K562 (cell line): ENCODE results near the gene LLGL2. TPM values are rescaled to one million over a fixed set of nuclear protein-coding genes. Genes with fewer than 3 reads are reported as not detected.
A peak's percentile ranks its signal among the peaks of the same experiment; 100 is the strongest.

ENCODE experiments used
- BMI1 ChIP-seq: fragments of 150-350 bp; IDR thresholded peaks from 2 replicates; pipeline ENCODE4 v1.6.1; 2014; ENCODE audit warnings: low read length
- CHD1 ChIP-seq: fragments of 200-600 bp; sonication (generic); IDR thresholded peaks from one replicate; pipeline ENCODE4 v1.6.1; 2012; ENCODE audit warnings: mild to moderate bottlenecking, moderate library complexity, low read length, inconsistent platforms
- FOXK2 ChIP-seq, 2 experiments: fragments of 450-650 bp; IDR thresholded peaks in 1 of 2; conservative IDR thresholded peaks in 1 of 2; 2 replicates each; pipeline ENCODE4 v1.6.1; 2016; ENCODE audit warnings: low read depth in 2 of 2, mild to moderate bottlenecking in 1 of 2
- GTF2F1 ChIP-seq: IDR thresholded peaks from 2 replicates; pipeline ENCODE4 v1.6.1; 2011; ENCODE audit warnings: low read depth, low read length, improper control_type of control experiment
- HDAC3 ChIP-seq: fragments of 450-650 bp; IDR thresholded peaks from 2 replicates; pipeline ENCODE4 v1.6.1; 2018; ENCODE audit warnings: borderline replicate concordance, mild to moderate bottlenecking, moderate library complexity; ENCODE audit not compliant: partially characterized antibody
- HDAC8 ChIP-seq: fragments of 450-650 bp; IDR thresholded peaks from 2 replicates; pipeline ENCODE4 v1.6.1; 2016; ENCODE audit warnings: mild to moderate bottlenecking, missing genetic modification characterization, moderate library complexity, missing compliant biosample characterization
- KDM1A ChIP-seq, 2 experiments: fragments of 450-650 bp; IDR thresholded peaks; 2 replicates each; pipeline ENCODE4 v1.6.1; 2016; ENCODE audit warnings: mild to moderate bottlenecking in 2 of 2
- NFE2 ChIP-seq: IDR thresholded peaks from 2 replicates; pipeline ENCODE4 v1.6.1; 2014; ENCODE audit warnings: antibody characterized with exemption, low read depth
- POLR2H ChIP-seq: IDR thresholded peaks from 2 replicates; pipeline ENCODE4 v1.6.1; 2016; ENCODE audit warnings: missing genetic modification characterization, low read depth, mild to moderate bottlenecking, control low read depth, missing compliant biosample characterization, moderate library complexity
- PTTG1 ChIP-seq: fragments of 450-650 bp; IDR thresholded peaks from 2 replicates; pipeline ENCODE4 v1.6.1; 2016; ENCODE audit warnings: low read depth, mild to moderate bottlenecking, missing genetic modification characterization, missing compliant biosample characterization
- TEAD2 ChIP-seq: fragments of 450-650 bp; IDR thresholded peaks from 2 replicates; pipeline ENCODE4 v1.6.1; 2016; ENCODE audit warnings: missing genetic modification characterization, control low read depth, missing compliant biosample characterization
- XRCC4 ChIP-seq: IDR thresholded peaks from one replicate; pipeline ENCODE4 v1.6.1; 2011; ENCODE audit not compliant: insufficient read depth, insufficient read length; ENCODE audit errors: extremely low read depth
- ZNF277 ChIP-seq: fragments of 250-450 bp; sonication (Bioruptor Pico); IDR thresholded peaks from 2 replicates; pipeline ENCODE4 v1.8.0; 2022; ENCODE audit warnings: inconsistent platforms, mild to moderate bottlenecking, moderate library complexity, borderline replicate concordance
- ZNF324 ChIP-seq: fragments of 250-450 bp; sonication (Bioruptor Pico); IDR thresholded peaks from 2 replicates; pipeline ENCODE4 v1.4.0; 2020; ENCODE audit warnings: mild to moderate bottlenecking
- ZNF408 ChIP-seq: fragments of 250-450 bp; sonication (Bioruptor Pico); IDR thresholded peaks from 2 replicates; pipeline ENCODE4 v1.4.0; 2020; ENCODE audit warnings: low read depth, mild to moderate bottlenecking, moderate library complexity
- ZNF445 ChIP-seq: fragments of 250-450 bp; sonication (Bioruptor Pico); IDR thresholded peaks from 2 replicates; pipeline ENCODE4 v1.4.0; 2020; ENCODE audit warnings: low read depth, mild to moderate bottlenecking, moderate library complexity
- ZNF518B ChIP-seq: fragments of 250-450 bp; sonication (Bioruptor Pico); IDR thresholded peaks from 2 replicates; pipeline ENCODE4 v1.5.0; 2021; ENCODE audit warnings: mild to moderate bottlenecking, moderate library complexity
- ZNF561 ChIP-seq: fragments of 450-650 bp; formaldehyde crosslinking; conservative IDR thresholded peaks from 2 replicates; pipeline ENCODE4 v1.4.0; 2020; ENCODE audit warnings: mild to moderate bottlenecking, moderate library complexity
- polyA plus RNA-seq, 8 experiments: library from polyadenylated mRNA; depleted of rRNA in 4 of 8; stranded (reverse) in 5 of 8; unstranded in 3 of 8; fragments of >200 nt; fragmentation: Nextera tagmentation in 2 of 8; fragmentation: Illumina TruSeq in 1 of 8; extraction: Ambion mirVana in 2 of 8; extraction: Trizol in 1 of 8; gene quantifications; 2 replicates each; pipeline versions ENCODE4 v1.2.1 to v1.2.3, GENCODE V29; 2011 to 2014; ENCODE audit warnings: inconsistent platforms in 1 of 8, missing spikeins in 1 of 8
- total RNA-seq, 7 experiments: library from RNA; depleted of rRNA in 6 of 7; stranded (reverse); fragments of >200 nt in 6 of 7; fragmentation: Illumina TruSeq in 2 of 7; extraction: Trizol in 2 of 7; gene quantifications; 2 replicates each; pipeline versions ENCODE4 v1.2.1 to v1.2.3, GENCODE V29; 2011 to 2021; ENCODE audit warnings: low replicate concordance in 1 of 7
- TF ChIP-seq, protein P1 (sequence below), 2 experiments: IDR thresholded peaks; 2 replicates each; pipeline ENCODE4 v1.6.1; 2011; ENCODE audit warnings: borderline replicate concordance in 1 of 2, control low read depth in 1 of 2, low read depth in 1 of 2, low read length in 1 of 2, mild to moderate bottlenecking in 1 of 2, mixed read lengths in 1 of 2, moderate library complexity in 1 of 2; ENCODE audit not compliant: insufficient read depth in 1 of 2, insufficient read length in 1 of 2, poor library complexity in 1 of 2, severe bottlenecking in 1 of 2; ENCODE audit errors: extremely low read depth in 1 of 2
- TF ChIP-seq, protein P2 (sequence below): sonication (generic); formaldehyde crosslinking; IDR thresholded peaks from 2 replicates; pipeline ENCODE4 v1.8.0; 2022; ENCODE audit warnings: missing genetic modification reagents, mild to moderate bottlenecking, moderate library complexity, borderline replicate concordance

Gene LLGL2
- total and polyA plus RNA-seq, 9 of the 15 experiments (the other 6 are each of a cell fraction or from before 2014, with no cell fraction given) = 0.32 to 24.4 (median 10.2) TPM

- TF ChIP-seq XRCC4 (no peak), FOXK2 (conservative IDR thresholded peaks at IDR 0.05 in 1 of 2, IDR thresholded peaks at IDR 0.05 in 1 of 2; ENCODE audit: low read depth in 2 of 2) (0 out of 4 replicates have a peak, but pooled peaks of 1 of the 2 experiments have one; percentile 40), HDAC8 (tag) (no peak), ZNF277 (CRISPR knock-in tag) (no peak), POLR2H (tag) (no peak), CHD1 (no peak), PTTG1 (no peak), ZNF324 (CRISPR knock-in tag) (no peak), ZNF561 (CRISPR knock-in tag) (no peak), KDM1A (IDR thresholded peaks at IDR 0.05) (peak; percentile 60 to 78), ZNF445 (CRISPR knock-in tag) (no peak), ZNF518B (CRISPR knock-in tag) (no peak), TEAD2 (tag) (no peak), HDAC3 (no peak), ZNF408 (CRISPR knock-in tag) (no peak), NFE2 (no peak), BMI1 (no peak), GTF2F1 (no peak)
- TF ChIP-seq, protein P1, sequence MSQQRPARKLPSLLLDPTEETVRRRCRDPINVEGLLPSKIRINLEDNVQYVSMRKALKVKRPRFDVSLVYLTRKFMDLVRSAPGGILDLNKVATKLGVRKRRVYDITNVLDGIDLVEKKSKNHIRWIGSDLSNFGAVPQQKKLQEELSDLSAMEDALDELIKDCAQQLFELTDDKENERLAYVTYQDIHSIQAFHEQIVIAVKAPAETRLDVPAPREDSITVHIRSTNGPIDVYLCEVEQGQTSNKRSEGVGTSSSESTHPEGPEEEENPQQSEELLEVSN (IDR thresholded peaks at IDR 0.05; ENCODE audit: borderline replicate concordance in 1 of 2, extremely low read depth in 1 of 2, insufficient read depth in 1 of 2, insufficient read length in 1 of 2, low read depth in 1 of 2, low read length in 1 of 2, poor library complexity in 1 of 2, severe bottlenecking in 1 of 2) = peak in 1 of 2 experiments; percentile 51
- TF ChIP-seq, protein P2, sequence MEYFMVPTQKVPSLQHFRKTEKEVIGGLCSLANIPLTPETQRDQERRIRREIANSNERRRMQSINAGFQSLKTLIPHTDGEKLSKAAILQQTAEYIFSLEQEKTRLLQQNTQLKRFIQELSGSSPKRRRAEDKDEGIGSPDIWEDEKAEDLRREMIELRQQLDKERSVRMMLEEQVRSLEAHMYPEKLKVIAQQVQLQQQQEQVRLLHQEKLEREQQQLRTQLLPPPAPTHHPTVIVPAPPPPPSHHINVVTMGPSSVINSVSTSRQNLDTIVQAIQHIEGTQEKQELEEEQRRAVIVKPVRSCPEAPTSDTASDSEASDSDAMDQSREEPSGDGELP (CRISPR knock-in tag) = peak; percentile 70; the same call in 1 of the 2 replicates
Observed at GRCh38 chr17:75601057-75601987, 75.8 kb downstream of the LLGL2 start (continued).
